Thyroid gland (tissue), 4 donors: Measurements from ENCODE around the gene PLEKHN1. TPM values are rescaled to one million over a fixed set of nuclear protein-coding genes. Genes with fewer than 3 reads are reported as not detected.

ENCODE experiments used
- DNase-seq, 2 donors: peaks; one replicate each; pipeline ENCODE4 v3.0.0-alpha.2; 2019
- H3K27ac ChIP-seq, 3 donors: fragments of 200-600 bp; sonication (generic); 1 replicate in 2 of 3; 2 replicates in 1 of 3; pipeline ENCODE4 v1.5.1; 2016 to 2019; ENCODE audit warnings: mild to moderate bottlenecking in 1 of 3, moderate library complexity in 1 of 3
- H3K27me3 ChIP-seq: fragments of 200-600 bp; sonication (generic); one replicate; pipeline ENCODE4 v1.5.1; 2019
- H3K36me3 ChIP-seq, 2 donors: fragments of 200-600 bp; sonication (generic); one replicate each; pipeline ENCODE4 v1.5.1; 2016 to 2019
- H3K4me1 ChIP-seq, 2 donors: fragments of 200-600 bp; sonication (generic); one replicate each; pipeline ENCODE4 v1.5.1; 2017 to 2019
- H3K4me3 ChIP-seq, 3 donors: fragments of 200-600 bp; sonication (generic); replicated peaks in 1 of 3; 1 replicate in 2 of 3; 2 replicates in 1 of 3; pipeline ENCODE4 v1.5.1; 2016; ENCODE audit warnings: mild to moderate bottlenecking in 1 of 3
- H3K9me3 ChIP-seq: fragments of 200-600 bp; sonication (generic); one replicate; pipeline ENCODE4 v1.5.1; 2017
- POLR2A ChIP-seq, 2 donors: fragments of 450-650 bp; IDR thresholded peaks; one replicate each; pipeline ENCODE4 v1.6.1; 2017; ENCODE audit warnings: antibody characterized with exemption in 2 of 2, mild to moderate bottlenecking in 2 of 2, moderate library complexity in 1 of 2
- WGBS, 2 donors: methylation state at CpG; one replicate each; pipeline ENCODE4 v1.1.5; 2017; 5-methylcytosine and 5-hydroxymethylcytosine counted together
- intact Hi-C: fragments of 100-400 bp; cut with DNase I; formaldehyde crosslinking; loops from one replicate; pipeline ENCODE4 v1.15.1; 2023
- total RNA-seq, 4 donors: library from RNA; depleted of rRNA; stranded (reverse); fragments of >200 nt; gene quantifications; one replicate each; pipeline ENCODE4 v1.2.3, GENCODE V29; 2016
- TF ChIP-seq, protein P1 (sequence below), 6 experiments: fragments of 200-600 bp in 3 of 6; fragments of 450-650 bp in 3 of 6; sonication (generic) in 3 of 6; IDR thresholded peaks; one replicate each; pipeline ENCODE4 v1.5.1; 2016 to 2019; ENCODE audit warnings: antibody characterized with exemption in 6 of 6, mild to moderate bottlenecking in 2 of 6, inconsistent platforms in 1 of 6, moderate library complexity in 1 of 6

The PLEKHN1 gene
- total RNA-seq, 4 donors from 2014 or later: 0.25 to 0.27 TPM; not detected in 2

DNA sequence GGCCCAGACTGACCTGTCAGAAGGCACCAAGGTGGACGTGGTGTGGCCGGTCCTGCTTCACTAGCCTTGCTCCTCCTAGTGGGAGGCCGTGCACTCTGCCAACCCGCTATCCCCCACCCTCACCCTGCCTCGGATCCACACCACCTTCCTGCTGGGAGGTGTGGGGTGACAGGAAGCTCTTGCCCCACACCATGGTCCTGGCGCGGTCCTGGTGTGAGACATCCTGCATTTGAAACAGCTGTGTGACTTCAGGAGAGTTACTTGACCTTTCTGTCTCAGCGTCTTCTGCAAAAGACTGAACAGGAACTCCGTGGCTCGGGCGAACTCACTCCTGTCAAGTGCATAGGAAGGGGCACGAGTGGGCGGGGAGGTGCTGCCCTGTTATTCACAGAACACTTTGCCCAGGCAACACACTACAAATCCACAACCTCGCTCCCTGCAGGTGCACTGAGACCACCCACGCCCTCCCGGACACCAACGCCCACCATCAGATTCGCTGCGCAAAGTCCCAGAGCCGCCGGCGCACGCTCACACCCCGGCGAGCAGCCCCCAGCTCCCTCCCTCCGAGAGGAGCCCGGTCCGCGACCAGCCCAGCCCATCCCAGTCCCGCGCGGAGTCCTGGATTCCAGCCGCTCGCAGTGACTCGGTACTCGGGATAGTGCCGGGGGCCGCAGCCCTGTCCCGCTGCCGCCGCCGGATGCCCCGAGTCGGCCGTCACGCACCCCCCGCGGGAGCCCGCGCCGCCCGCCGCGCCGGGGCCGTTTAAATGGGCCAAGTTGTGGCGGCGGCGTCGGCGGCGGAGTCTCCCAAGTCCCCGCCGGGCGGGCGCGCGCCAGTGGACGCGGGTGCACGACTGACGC is 42.9 kb upstream of the PLEKHN1 start, which contains the start of gene SAMD11:
Gene SAMD11, plus strand, starts transcription at position 793 of the 860 bp plus-strand sequence. CDS start 509 bp downstream, outside the sequence.
- intact Hi-C loops: no loop called here

GRCh38 chr1:923991-924655 is 42.2 kb upstream of the PLEKHN1 start:
- no peak for TF ChIP-seq POLR2A (IDR thresholded peaks at IDR 0.05)
- TF ChIP-seq, protein P1, sequence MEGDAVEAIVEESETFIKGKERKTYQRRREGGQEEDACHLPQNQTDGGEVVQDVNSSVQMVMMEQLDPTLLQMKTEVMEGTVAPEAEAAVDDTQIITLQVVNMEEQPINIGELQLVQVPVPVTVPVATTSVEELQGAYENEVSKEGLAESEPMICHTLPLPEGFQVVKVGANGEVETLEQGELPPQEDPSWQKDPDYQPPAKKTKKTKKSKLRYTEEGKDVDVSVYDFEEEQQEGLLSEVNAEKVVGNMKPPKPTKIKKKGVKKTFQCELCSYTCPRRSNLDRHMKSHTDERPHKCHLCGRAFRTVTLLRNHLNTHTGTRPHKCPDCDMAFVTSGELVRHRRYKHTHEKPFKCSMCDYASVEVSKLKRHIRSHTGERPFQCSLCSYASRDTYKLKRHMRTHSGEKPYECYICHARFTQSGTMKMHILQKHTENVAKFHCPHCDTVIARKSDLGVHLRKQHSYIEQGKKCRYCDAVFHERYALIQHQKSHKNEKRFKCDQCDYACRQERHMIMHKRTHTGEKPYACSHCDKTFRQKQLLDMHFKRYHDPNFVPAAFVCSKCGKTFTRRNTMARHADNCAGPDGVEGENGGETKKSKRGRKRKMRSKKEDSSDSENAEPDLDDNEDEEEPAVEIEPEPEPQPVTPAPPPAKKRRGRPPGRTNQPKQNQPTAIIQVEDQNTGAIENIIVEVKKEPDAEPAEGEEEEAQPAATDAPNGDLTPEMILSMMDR (IDR thresholded peaks at IDR 0.05): no peak
- intact Hi-C loops: no loop called here
- Histone ChIP-seq H3K27me3 (peaks cover 6% of the 10 kb centered on the region), H3K4me1 (peaks cover 18 to 46% of the 10 kb centered on the region in 2 donors), H3K9me3 (no peaks in the 10 kb centered on the region), H3K4me3 (peak overlapping the region in 2 of 3 donors; percentile 13 to 44), H3K27ac (peak overlapping the region in 1 of 3 donors; percentile 52), H3K36me3 (no peaks in the 10 kb centered on the region)
- DNase-seq: no peak
- WGBS, 2 donors: 0% methylated on average over 5 of the region's 98 CpGs; no CpG with 5 or more reads in 1 of the 2 donors

More for the DNA sequence above, 42.9 kb upstream of the PLEKHN1 start, which contains the start of gene SAMD11:
- peaks cover 6% of the 10 kb centered on the region for H3K27me3 ChIP-seq
- peak within 1 kb of the TSS; percentile 10 to 44 (median 24) for H3K4me3 ChIP-seq
- DNase-seq: peak; percentile 80 to 88
- H3K9me3 ChIP-seq: no peaks in the 10 kb centered on the region
- TF ChIP-seq, protein P1 (IDR thresholded peaks at IDR 0.05): no peak
- TF ChIP-seq POLR2A (IDR thresholded peaks at IDR 0.05): no peak
- no peaks in the 10 kb centered on the region for H3K36me3 ChIP-seq
- H3K4me1 ChIP-seq: peaks cover 18 to 46% of the 10 kb centered on the region in 2 donors
- peak within 1 kb of the TSS in 1 of 3 donors; percentile 52 for H3K27ac ChIP-seq
- 4 to 13% methylated on average over 9 to 10 of the region's 72 CpGs for WGBS, 2 donors

- intact Hi-C loops: no loop called here
- Histone ChIP-seq H3K9me3 (no peaks in the 10 kb centered on the region), H3K4me1 (peaks cover 18 to 42% of the 10 kb centered on the region in 2 donors), H3K36me3 (no peaks in the 10 kb centered on the region), H3K27ac (peak overlapping the region in 1 of 3 donors; percentile 52), H3K4me3 (peak overlapping the region; percentile 10 to 44 (median 13)), H3K27me3 (peaks cover 6% of the 10 kb centered on the region)
- TF ChIP-seq, protein P1 (IDR thresholded peaks at IDR 0.05): no peak
- TF ChIP-seq POLR2A (IDR thresholded peaks at IDR 0.05): no peak
- 0% methylated on average over 23 of the region's 120 CpGs; no CpG with 5 or more reads in 1 of the 2 donors for WGBS, 2 donors
- peak; percentile 45 to 50 for DNase-seq
Observed at GRCh38 chr1:924656-925560, 41.4 kb upstream of the PLEKHN1 start.

- Histone ChIP-seq H3K36me3 (no peaks in the 10 kb centered on the region), H3K4me1 (peaks cover 14 to 34% of the 10 kb centered on the region in 2 donors), H3K4me3 (peak overlapping the region in 1 of 3 donors; percentile 44), H3K9me3 (no peaks in the 10 kb centered on the region), H3K27me3 (peaks cover 6% of the 10 kb centered on the region), H3K27ac (no peak overlapping the region)
- WGBS, 2 donors: 8 to 14% methylated on average over 32 to 35 of the region's 65 CpGs
- TF ChIP-seq POLR2A (IDR thresholded peaks at IDR 0.05): no peak
- TF ChIP-seq, protein P1 (IDR thresholded peaks at IDR 0.05): no peak
- DNase-seq: no peak
- intact Hi-C loops: no loop called here
Observed at GRCh38 chr1:925561-926421, 40.5 kb upstream of the PLEKHN1 start.
